Transverse colon (tissue), 4 donors: ENCODE data around the gene ARL6IP4.

ENCODE experiments used
- EP300 ChIP-seq: sonication (generic); formaldehyde crosslinking; IDR thresholded peaks from one replicate; pipeline ENCODE4 v1.6.1; 2017; ENCODE audit warnings: antibody characterized with exemption, low read depth
- POLR2A ChIP-seq: fragments of 450-650 bp; IDR thresholded peaks from one replicate; pipeline ENCODE4 v1.6.1; 2016; ENCODE audit warnings: antibody characterized with exemption, mild to moderate bottlenecking, moderate library complexity
- POLR2AphosphoS5 ChIP-seq, 3 donors: sonication (generic); formaldehyde crosslinking; IDR thresholded peaks; one replicate each; pipeline ENCODE4 v1.6.1; 2016; ENCODE audit warnings: antibody characterized with exemption in 3 of 3
- TF ChIP-seq, protein P1 (sequence below), 5 experiments: fragments of 200-600 bp in 3 of 5; fragments of 450-650 bp in 2 of 5; sonication (generic) in 3 of 5; IDR thresholded peaks; 1 replicate in 2 of 5; 2 replicates in 3 of 5; pipeline ENCODE4 v1.5.1; 2016 to 2017; ENCODE audit warnings: antibody characterized with exemption in 5 of 5, inconsistent platforms in 3 of 5, mild to moderate bottlenecking in 2 of 5, moderate library complexity in 1 of 5

DNA sequence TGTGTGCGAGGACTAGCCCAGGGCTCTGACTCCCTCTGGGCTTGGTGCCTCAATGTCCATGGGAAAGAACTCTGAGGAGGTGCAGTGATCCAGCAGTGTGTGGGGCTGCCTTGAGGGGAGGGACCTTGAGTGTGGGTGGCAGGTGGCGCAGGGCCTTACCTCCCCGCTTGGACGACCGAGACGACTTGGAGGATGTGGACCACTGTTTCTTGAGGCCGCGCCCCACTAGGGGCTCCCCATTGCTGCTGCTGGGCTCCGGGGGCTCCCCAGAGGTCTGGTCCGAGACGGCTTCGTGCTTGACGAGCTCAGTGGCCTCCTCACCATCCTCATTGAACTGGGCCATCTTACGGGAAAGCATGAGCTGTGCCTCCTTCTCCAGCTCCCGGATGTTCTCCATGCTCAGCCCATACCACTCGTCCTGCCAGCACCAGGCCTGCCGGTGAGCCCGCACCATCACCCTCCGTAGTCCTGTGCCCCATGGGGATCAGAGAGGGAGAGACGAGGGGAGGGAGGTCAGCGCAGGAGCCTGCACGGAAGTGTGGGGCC lies 24.7 kb downstream of the ARL6IP4 start:
- TF ChIP-seq POLR2AphosphoS5 (IDR thresholded peaks at IDR 0.05) = no peak
- TF ChIP-seq, protein P1, sequence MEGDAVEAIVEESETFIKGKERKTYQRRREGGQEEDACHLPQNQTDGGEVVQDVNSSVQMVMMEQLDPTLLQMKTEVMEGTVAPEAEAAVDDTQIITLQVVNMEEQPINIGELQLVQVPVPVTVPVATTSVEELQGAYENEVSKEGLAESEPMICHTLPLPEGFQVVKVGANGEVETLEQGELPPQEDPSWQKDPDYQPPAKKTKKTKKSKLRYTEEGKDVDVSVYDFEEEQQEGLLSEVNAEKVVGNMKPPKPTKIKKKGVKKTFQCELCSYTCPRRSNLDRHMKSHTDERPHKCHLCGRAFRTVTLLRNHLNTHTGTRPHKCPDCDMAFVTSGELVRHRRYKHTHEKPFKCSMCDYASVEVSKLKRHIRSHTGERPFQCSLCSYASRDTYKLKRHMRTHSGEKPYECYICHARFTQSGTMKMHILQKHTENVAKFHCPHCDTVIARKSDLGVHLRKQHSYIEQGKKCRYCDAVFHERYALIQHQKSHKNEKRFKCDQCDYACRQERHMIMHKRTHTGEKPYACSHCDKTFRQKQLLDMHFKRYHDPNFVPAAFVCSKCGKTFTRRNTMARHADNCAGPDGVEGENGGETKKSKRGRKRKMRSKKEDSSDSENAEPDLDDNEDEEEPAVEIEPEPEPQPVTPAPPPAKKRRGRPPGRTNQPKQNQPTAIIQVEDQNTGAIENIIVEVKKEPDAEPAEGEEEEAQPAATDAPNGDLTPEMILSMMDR (IDR thresholded peaks at IDR 0.05) = no peak
- TF ChIP-seq POLR2A = no peak
- TF ChIP-seq EP300 = no peak
